ENCODE data around the gene DYNC1I1.

Gene DYNC1I1

GRCh38 chr7:95793658-95794057 lies 21.3 kb downstream of the DYNC1I1 start:
- no peak for DNase-seq

GRCh38 chr7:95794917-95795515 lies 22.7 kb downstream of the DYNC1I1 start:
- no peak for ATAC-seq
- DNase-seq, result no peak

More at GRCh38 chr7:95793658-95794057, 21.3 kb downstream of the DYNC1I1 start:
- no peak for ATAC-seq

- ATAC-seq, result no peak
- DNase-seq, result no peak
Measured at GRCh38 chr7:95796617-95797016, 24.3 kb downstream of the DYNC1I1 start.

- ATAC-seq (no peak), DNase-seq (no peak)
Measured at GRCh38 chr7:95798401-95798930, 26.1 kb downstream of the DYNC1I1 start.

GRCh38 chr7:95800787-95801186 lies 28.4 kb downstream of the DYNC1I1 start:
- DNase-seq (no peak), ATAC-seq (no peak)

GRCh38 chr7:95802270-95802669 lies 29.9 kb downstream of the DYNC1I1 start:
- DNase-seq (no peak), ATAC-seq (no peak)

GRCh38 chr7:95804052-95804451 lies 31.7 kb downstream of the DYNC1I1 start:
- ATAC-seq, result no peak
- DNase-seq, result no peak

GRCh38 chr7:95805909-95806308 lies 33.6 kb downstream of the DYNC1I1 start:
- ATAC-seq, result no peak
- DNase-seq, result no peak

- no peak for ATAC-seq
- DNase-seq, result no peak
Measured at GRCh38 chr7:95808396-95808795, 36.0 kb downstream of the DYNC1I1 start.

- no peak for ATAC-seq
- no peak for DNase-seq
Measured at GRCh38 chr7:95811846-95812445, 39.6 kb downstream of the DYNC1I1 start.

GRCh38 chr7:95814721-95815120 lies 42.4 kb downstream of the DYNC1I1 start:
- no peak for DNase-seq
- ATAC-seq, result no peak

- ATAC-seq, result no peak
- no peak for DNase-seq
Measured at GRCh38 chr7:95817866-95818640, 45.7 kb downstream of the DYNC1I1 start.

- no peak for DNase-seq
- no peak for ATAC-seq
Measured at GRCh38 chr7:95820778-95821177, 48.4 kb downstream of the DYNC1I1 start.

- no peak for DNase-seq
- ATAC-seq, result no peak
Measured at GRCh38 chr7:95822717-95823116, 50.4 kb downstream of the DYNC1I1 start.

GRCh38 chr7:95824616-95825015 lies 52.3 kb downstream of the DYNC1I1 start:
- DNase-seq (no peak), ATAC-seq (no peak)

- ATAC-seq (no peak), DNase-seq (no peak)
Measured at GRCh38 chr7:95828824-95829790, 56.8 kb downstream of the DYNC1I1 start.

GRCh38 chr7:95840953-95841950 lies 68.9 kb downstream of the DYNC1I1 start:
- no peak for DNase-seq
- ATAC-seq, result no peak

GRCh38 chr7:95843286-95843685 lies 70.9 kb downstream of the DYNC1I1 start:
- no peak for DNase-seq

GRCh38 chr7:95845007-95845406 lies 72.7 kb downstream of the DYNC1I1 start:
- ATAC-seq (no peak), DNase-seq (no peak)

More at GRCh38 chr7:95843286-95843685, 70.9 kb downstream of the DYNC1I1 start:
- ATAC-seq, result no peak

- ATAC-seq, result no peak
- DNase-seq, result no peak
Measured at GRCh38 chr7:95847061-95847460, 74.7 kb downstream of the DYNC1I1 start.

GRCh38 chr7:95859429-95859828 lies 87.1 kb downstream of the DYNC1I1 start:
- DNase-seq, result no peak
- no peak for ATAC-seq
